Left cardiac atrium (tissue), 4 donors: Measurements from ENCODE around the gene HYKK. TPM values are rescaled to one million over a fixed set of nuclear protein-coding genes. Genes with fewer than 3 reads are reported as not detected.
A peak's percentile ranks its signal among the peaks of the same experiment; 100 is the strongest.
"Not testable (repeated sequence)": the region's sequence is repeated elsewhere in the genome, so short reads cannot be mapped to it uniquely, and the experiment has no call there.

ENCODE experiments used
- ATAC-seq, 2 donors: fragments of 200-7000 bp; cut with Tn5 transposase; one replicate each; pipeline ENCODE4 v1.9.1; 2020; ENCODE audit warnings: mild to moderate bottlenecking in 2 of 2, moderate library complexity in 2 of 2
- DNase-seq: peaks from one replicate; pipeline ENCODE4 v3.0.0-alpha.2; 2020
- intact Hi-C, 2 donors: fragments of 100-400 bp; cut with DNase I; formaldehyde crosslinking; loops; one replicate each; pipeline versions ENCODE4 v1.14.1 to v1.15.1; 2022 to 2023
- long read RNA-seq: library from polyadenylated mRNA; unstranded; transcript quantifications from one replicate; pipeline ENCODE4 v2.0.0, GENCODE V29; 2021
- total RNA-seq, 2 donors: library from RNA; stranded (reverse); fragmentation: NEBNext Ultra II Directional; extraction: Animal tissue kit (Norgen Biotek cat#: 25700); gene quantifications; one replicate each; pipeline ENCODE4 v1.2.1, GENCODE V29; 2021
- donor health status: DM: no; HTN: yes; CAD: no.
- donor health status: DM: no; HTN: yes; CAD: no; lungs with severe emphysema.
- donor health status: DM: yes; HTN: yes; CAD: no.
- donor health status: Dilated cardiomyopathy.

HYKK gene
- 1 to 10 TPM; 5.5 to 7.1 TPM for total RNA-seq
- long read RNA-seq, partial matches to known transcripts: 0 of 5 reads
- long read RNA-seq, other reads (novel, unspliced or antisense): 3 of 5 reads

GRCh38 chr15:78506971-78507830 is at the start of gene HYKK:
HYKK (plus strand) TSS chr15:78507577; CDS start chr15:78513089, 5,512 bp downstream.
- ATAC-seq (peak; percentile 98), DNase-seq (peak; percentile 94)
- intact Hi-C loops: no loop called here

DNA sequence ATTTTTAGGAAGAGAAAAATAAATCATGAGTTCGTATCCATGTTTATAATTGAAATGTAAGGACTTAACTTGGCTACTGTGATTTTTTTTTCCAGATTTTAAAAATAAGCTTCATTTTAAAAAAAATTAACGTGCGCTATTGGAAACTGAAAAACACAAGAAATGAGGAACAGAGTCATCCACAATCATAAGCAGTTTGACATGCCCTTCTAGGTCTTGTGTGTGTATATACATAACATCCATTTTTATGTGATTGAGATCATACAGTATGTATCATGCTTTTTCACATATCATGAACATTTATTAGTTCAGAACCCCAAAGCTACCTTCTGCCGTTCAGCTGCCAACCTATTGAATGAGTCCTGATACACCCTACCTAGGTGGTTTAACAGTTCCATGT is 46.6 kb upstream of the HYKK start:
- no peak for DNase-seq
- ATAC-seq: no peak
- intact Hi-C loops: no loop called here

DNA sequence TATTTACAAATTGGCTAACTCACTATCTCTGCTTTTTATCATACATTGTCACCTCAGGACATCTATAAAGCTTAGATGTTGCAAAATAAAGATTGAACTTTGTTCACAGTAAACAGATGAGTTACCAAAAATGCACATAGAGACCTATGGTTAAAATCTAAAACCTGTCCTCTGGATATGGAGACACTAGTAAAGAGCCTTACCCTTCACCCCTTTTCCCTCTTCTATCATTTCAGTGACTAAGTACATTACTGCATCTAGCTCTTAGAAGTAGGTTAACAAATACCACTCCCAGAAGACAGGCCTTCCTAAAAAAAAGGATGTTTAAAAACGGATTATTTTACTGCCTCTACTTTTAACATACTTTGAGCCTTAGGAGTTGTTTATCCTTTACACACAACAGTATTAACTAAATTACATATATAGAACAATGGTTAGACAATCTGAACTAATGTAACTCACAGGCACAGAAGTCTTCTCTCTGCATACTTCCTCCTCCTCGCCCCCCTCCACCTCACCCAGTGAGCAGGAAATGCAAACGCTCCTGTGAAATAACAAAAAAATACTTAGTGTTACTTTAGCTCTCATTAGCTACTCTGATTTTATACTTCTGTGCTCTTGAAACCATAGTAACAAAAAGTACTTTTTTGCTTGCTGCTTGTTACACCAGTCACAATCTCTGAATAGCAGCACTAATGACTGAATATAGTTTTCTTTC is 46.0 kb upstream of the HYKK start:
- no peak for ATAC-seq
- intact Hi-C loops: no loop called here
- DNase-seq: no peak

DNA sequence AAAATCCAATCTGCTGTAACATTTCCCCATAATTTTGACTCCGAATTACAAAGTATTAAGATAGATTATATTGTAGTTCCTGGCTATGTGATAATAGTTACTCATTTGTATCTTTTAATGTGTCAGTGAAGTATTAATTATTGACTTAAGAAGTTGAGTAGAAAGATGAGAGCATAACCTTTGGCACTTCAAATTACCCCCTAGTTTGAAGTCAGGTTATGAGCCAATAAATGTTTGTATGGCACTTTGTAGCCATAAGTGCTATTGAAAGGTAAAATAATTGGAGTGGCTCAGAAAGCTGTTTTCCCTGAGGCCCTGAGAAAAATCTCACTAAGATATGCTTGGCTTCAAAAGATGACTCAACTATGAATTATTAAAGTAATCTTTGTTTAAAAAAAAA is 38.3 kb upstream of the HYKK start:
- intact Hi-C loops: no loop called here
- DNase-seq: no peak
- no peak for ATAC-seq

DNA sequence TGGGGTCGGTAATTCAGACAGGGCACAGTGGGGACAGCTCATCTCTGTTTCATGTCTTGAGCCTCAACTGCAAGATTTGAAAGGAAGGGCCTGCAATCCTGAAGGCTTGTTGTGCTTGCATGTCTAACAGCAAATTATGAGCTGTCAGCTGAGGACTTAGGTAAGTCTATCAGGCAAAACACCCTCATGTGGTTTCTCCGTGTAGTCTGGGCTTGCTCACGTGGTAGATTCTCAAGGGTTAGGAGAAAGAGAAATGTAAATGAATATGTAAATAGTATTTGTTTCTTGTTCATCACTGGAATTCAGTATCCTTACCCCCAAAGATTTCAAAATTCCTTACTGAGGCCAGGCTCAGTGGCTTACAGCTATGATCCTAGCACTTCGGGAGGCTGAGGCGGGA is 30.1 kb upstream of the HYKK start:
- ATAC-seq (no peak), DNase-seq (no peak)
- intact Hi-C loops: no loop called here

GRCh38 chr15:78479650-78480049 is 27.7 kb upstream of the HYKK start:
- no peak for DNase-seq
- intact Hi-C loops: loop anchor here in 1 of 2 donors (5.0 kb wide), 1 partner anchor 172 kb away; no protein-coding TSS in a partner anchor
- no peak for ATAC-seq

DNA sequence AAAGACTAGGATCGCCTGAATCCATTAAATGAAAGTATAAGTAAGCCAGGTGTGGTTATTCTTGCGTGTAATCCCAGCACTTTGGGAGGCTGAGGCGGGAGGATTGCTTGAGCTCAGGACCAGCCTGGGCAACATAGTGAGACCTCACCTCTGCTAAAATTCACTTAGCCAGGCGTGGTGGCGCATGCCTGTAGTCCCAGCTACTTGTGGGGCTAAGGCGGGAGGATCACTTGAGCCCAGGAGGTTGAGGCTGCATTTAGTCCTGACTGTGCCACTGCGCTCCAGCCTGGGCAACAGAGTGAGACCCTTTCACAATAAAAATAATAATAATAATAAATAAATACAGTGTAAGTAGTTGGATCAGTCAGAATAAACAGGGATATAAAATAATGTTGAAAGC is 25.5 kb upstream of the HYKK start:
- intact Hi-C loops: loop anchor here in 1 of 2 donors (5.0 kb wide), 1 partner anchor 175 kb away; no protein-coding TSS in a partner anchor
- DNase-seq (no peak), ATAC-seq (no peak)

- intact Hi-C loops: no loop called here
- ATAC-seq (no peak), DNase-seq (no peak)
These were observed 14.5 kb upstream of the HYKK start for GRCh38 chr15:78492872-78493271.

DNA sequence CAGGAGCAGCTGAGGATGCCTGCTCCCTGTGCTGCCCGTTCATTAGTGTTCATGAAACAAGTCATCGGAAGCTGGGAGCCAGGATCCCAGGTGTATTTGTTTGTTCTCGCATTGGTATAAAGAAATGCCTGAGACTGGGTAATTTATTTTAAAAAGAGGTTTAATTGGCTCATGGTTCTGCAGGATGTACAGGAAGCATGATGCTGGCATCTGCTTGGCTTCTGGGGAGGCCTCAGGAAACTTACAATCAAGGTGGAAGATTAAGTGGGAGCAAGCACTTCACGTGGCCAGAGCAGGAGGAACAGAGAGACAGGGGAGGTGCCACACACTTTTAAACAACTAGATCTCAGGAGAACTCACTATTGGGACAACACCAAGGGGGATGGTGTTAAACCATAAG is 5.5 kb upstream of the HYKK start:
- DNase-seq: no peak
- ATAC-seq: no peak
- intact Hi-C loops: no loop called here

DNA sequence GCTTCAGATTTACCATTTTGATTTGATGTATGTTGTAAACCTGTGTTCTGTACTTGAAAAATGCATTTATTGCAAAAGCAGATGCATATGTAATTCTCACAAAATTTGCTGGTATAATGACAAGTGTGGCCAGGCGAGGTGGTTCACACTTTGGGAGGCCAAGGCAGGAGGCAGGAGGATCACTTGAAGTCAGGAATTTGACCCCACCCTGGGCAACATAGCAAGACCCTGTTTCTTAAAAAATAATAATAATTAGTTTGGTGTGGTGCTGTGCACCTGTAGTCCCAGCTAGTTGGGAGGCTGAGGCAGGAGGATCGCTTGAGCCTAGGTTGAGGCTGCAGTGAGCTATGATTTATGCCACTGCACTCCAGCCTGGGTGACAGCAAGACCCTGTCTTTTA is 4.7 kb upstream of the HYKK start:
- no peak for DNase-seq
- ATAC-seq: no peak
- intact Hi-C loops: no loop called here

- peak; percentile 29 to 53 for ATAC-seq
- no peak for DNase-seq
- intact Hi-C loops: no loop called here
These were observed 419 bp downstream of the HYKK start for GRCh38 chr15:78507831-78508160.

GRCh38 chr15:78508272-78508671 is 895 bp downstream of the HYKK start:
- intact Hi-C loops: no loop called here
- no peak for ATAC-seq
- DNase-seq: no peak

- DNase-seq: no peak
- intact Hi-C loops: no loop called here
- ATAC-seq: no peak
These were observed 2.4 kb downstream of the HYKK start for GRCh38 chr15:78509726-78510312.

- DNase-seq, ATAC-seq, intact Hi-C loops: not testable (repeated sequence)
These were observed 12.7 kb downstream of the HYKK start for GRCh38 chr15:78520035-78520434.

DNA sequence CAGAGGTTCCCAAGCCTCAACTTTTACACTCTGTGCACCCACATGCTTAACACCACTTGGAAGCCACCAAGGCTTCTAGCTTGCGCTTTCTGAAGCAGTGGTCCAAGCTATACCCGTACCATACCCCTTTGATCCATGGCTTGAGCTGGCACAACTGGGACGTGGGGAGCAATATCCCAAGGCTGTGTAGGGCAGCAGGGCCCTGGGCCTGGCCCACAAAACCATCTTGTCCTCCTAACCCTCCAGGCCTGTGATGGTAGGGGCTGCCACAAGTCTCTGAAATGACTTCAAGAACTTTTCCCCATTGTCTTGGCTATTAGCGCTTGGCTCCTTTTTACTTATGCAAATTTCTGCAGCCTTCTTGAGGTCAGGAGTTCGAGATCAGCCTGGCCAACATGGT is 16.9 kb downstream of the HYKK start:
- intact Hi-C loops: no loop called here
- no peak for DNase-seq
- no peak for ATAC-seq

- no peak for DNase-seq
- no peak for ATAC-seq
- intact Hi-C loops: no loop called here
These were observed 19.9 kb downstream of the HYKK start for GRCh38 chr15:78527325-78527724.

DNA sequence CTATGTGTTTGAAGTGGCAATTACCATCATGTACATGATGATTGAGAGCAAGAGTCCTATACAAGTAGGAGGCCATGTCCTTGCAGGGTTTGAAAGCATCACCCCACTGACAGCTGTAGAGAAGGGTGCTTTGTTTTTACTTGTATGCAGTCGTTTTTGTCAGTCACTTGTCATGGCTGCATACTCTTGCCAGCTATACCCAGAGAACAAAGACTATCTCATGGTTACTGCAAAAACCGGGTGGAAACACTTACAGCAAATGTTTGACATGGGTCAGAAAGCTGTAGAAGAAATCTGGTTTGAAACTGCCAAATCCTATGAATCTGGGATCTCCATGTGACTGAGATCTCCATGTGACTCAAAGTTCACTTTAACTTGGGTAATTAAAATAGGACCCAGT is 26.0 kb downstream of the HYKK start:
- intact Hi-C loops: no loop called here
- DNase-seq: no peak
- ATAC-seq: no peak

- intact Hi-C loops: no loop called here
- DNase-seq: no peak
- no peak for ATAC-seq
These were observed 28.8 kb downstream of the HYKK start for GRCh38 chr15:78536134-78536533.

DNA sequence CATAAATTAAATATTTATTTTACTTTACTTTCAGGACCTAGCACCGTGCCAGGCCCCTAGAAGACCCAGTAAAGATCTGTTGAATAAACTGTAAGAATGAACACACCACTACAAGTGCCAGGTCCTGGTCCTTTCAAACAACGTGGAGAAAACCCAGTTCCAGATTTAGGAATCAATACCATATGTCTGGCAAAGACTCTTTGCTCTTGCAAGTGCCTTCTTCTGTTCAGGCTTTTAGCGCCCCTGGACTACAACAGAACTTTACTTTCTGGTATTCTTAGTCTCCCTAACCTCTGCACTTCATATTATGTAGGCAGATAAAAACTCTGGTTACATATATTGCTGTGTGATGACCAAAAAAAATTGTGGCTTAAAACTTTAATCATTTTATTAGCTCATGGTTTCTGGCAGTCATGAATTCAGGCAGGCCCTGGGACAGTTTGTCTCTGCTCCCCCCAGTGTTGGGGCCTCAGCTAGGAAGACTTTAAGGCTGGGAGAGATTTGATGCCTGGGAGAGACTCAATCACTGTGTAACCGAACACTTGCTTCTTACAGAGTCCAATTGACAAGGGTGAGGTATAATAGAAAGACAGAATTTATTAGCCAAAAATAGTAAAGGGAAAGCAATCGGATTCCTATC is 30.0 kb downstream of the HYKK start:
- DNase-seq (no peak), ATAC-seq (no peak)
- intact Hi-C loops: no loop called here

GRCh38 chr15:78538358-78538757 is 31.0 kb downstream of the HYKK start:
- DNase-seq (no peak), ATAC-seq (no peak)
- intact Hi-C loops: no loop called here
